ENCODE measurements around the gene DGKG. TPM values are rescaled to one million over a fixed set of nuclear protein-coding genes. Genes with fewer than 3 reads are reported as not detected.

DGKG gene
- total RNA-seq, 1 donor: 2.5 TPM

DNA sequence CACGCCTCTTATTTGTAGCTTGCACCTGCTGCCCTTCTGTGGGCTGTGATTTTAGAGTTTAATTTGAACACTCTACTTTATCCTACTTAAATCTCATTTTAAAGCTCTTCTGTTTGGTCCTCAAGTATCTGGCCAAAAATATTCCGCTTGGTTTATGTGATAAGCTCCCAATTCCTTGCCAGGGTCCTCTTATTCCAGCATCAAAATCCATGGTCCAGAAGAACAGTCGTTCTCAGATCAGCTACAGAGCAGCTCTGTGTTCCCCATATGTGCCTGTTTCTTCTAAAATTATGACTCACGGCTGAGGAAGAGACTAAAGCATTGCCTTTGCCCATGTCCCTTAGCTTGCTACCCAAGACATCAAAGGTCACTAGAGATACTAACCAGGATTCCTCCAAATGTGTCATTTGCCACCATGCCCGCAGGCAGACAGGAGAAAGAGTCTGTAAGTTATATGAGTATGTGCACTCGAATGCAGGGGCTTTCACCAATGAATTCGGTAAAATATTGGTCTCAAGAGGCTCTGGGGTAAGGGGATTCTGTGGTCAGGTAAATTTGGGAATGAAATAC, 137.9 kb downstream of the DGKG start:
- H3K9me3 ChIP-seq (ENCODE audit: low read depth, low read length): no peaks in the 10 kb centered on the region
- no peaks in the 10 kb centered on the region for H3K36me3 ChIP-seq (ENCODE audit: insufficient read depth, low read length)
- H2AFZ ChIP-seq (ENCODE audit: low read length): no peak overlapping the region
- no peaks in the 10 kb centered on the region for H4K20me1 ChIP-seq (ENCODE audit: insufficient read depth, low read length)
- TF ChIP-seq, protein P1, sequence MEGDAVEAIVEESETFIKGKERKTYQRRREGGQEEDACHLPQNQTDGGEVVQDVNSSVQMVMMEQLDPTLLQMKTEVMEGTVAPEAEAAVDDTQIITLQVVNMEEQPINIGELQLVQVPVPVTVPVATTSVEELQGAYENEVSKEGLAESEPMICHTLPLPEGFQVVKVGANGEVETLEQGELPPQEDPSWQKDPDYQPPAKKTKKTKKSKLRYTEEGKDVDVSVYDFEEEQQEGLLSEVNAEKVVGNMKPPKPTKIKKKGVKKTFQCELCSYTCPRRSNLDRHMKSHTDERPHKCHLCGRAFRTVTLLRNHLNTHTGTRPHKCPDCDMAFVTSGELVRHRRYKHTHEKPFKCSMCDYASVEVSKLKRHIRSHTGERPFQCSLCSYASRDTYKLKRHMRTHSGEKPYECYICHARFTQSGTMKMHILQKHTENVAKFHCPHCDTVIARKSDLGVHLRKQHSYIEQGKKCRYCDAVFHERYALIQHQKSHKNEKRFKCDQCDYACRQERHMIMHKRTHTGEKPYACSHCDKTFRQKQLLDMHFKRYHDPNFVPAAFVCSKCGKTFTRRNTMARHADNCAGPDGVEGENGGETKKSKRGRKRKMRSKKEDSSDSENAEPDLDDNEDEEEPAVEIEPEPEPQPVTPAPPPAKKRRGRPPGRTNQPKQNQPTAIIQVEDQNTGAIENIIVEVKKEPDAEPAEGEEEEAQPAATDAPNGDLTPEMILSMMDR (IDR thresholded peaks at IDR 0.05; ENCODE audit: extremely low read depth, low read depth, low read length): no peak
- H3K27ac ChIP-seq (ENCODE audit: low read depth, low read length): no peak overlapping the region
- peaks cover 15% of the 10 kb centered on the region for H3K27me3 ChIP-seq (ENCODE audit: insufficient read depth, low read length)
- H3K4me3 ChIP-seq (ENCODE audit: insufficient read depth, low read length): no peak overlapping the region
- no peaks in the 10 kb centered on the region for H3K4me1 ChIP-seq (ENCODE audit: insufficient read depth, low read length)
- H3K79me2 ChIP-seq (ENCODE audit: insufficient read depth, low read length): no peaks in the 10 kb centered on the region
- DNase-seq (ENCODE audit: insufficient read length, low spot score, missing footprints): no peak
- H3K4me2 ChIP-seq (ENCODE audit: insufficient read depth, low read length): no peak overlapping the region

DNA sequence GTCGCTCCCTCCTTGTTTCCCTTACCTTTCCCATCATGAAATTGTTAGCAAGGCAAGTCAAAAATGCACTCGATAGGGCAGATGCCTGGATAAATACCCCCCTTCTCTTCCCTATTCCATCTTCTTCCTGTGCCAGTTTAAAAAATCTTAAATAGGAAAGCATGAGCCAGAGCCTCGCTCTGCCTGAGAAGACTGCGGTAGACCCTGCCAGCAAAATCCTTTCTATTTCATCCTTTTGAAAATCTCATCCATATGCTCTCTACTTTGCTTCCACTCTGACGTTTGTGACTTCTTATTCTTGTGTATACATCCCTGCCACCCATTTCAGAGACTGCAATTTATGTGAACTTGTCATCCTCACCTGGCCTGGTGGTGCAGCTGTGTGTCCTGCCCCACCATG, 138.6 kb downstream of the DGKG start:
- Histone ChIP-seq H3K4me2 (ENCODE audit: insufficient read depth, low read length) (no peak overlapping the region), H3K27me3 (ENCODE audit: insufficient read depth, low read length) (peaks cover 11% of the 10 kb centered on the region), H3K36me3 (ENCODE audit: insufficient read depth, low read length) (no peaks in the 10 kb centered on the region)

DNA sequence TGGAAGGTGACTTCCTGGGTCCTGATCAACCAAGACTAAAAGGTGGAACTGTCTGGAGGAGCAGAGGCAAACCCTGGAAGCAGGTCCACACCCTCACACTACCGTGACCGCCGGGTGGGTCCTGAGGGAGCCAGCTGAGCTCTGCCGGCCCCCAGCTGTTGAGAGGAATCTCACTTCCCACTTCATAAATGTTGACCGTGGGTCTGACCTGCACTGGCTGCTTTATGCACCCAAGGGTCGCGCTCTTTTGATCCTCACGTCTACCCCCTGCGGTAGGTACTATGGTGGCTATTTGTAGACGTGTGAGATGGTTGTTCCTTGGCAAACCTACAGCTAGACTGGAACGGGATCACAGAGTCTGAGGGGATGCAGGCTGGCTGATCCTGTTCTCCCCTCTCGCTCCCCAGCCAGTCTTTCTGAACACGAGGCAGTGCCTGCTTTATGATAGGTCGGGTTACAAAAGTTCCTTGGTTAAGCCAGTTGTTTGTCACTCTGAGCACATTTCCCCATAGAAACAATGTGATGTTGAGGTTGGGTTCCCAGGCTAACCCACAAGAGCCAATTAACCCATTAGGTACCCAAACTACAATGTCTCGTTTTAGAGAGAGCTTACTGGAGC, 140.2 kb downstream of the DGKG start:
- peaks cover 11% of the 10 kb centered on the region for H3K27me3 ChIP-seq (ENCODE audit: insufficient read depth, low read length)
- no peaks in the 10 kb centered on the region for H3K79me2 ChIP-seq (ENCODE audit: insufficient read depth, low read length)
- H3K36me3 ChIP-seq (ENCODE audit: insufficient read depth, low read length): no peaks in the 10 kb centered on the region
- H3K9me3 ChIP-seq (ENCODE audit: low read depth, low read length): no peaks in the 10 kb centered on the region
- no peak overlapping the region for H2AFZ ChIP-seq (ENCODE audit: low read length)
- H4K20me1 ChIP-seq (ENCODE audit: insufficient read depth, low read length): no peaks in the 10 kb centered on the region
- no peaks in the 10 kb centered on the region for H3K4me1 ChIP-seq (ENCODE audit: insufficient read depth, low read length)
- DNase-seq (ENCODE audit: insufficient read length, low spot score, missing footprints): no peak
- TF ChIP-seq, protein P1 (IDR thresholded peaks at IDR 0.05; ENCODE audit: extremely low read depth, low read depth, low read length): no peak
- no peak overlapping the region for H3K4me3 ChIP-seq (ENCODE audit: insufficient read depth, low read length)
- no peak overlapping the region for H3K4me2 ChIP-seq (ENCODE audit: insufficient read depth, low read length)
- no peak overlapping the region for H3K27ac ChIP-seq (ENCODE audit: low read depth, low read length)

More for the DNA sequence above, 138.6 kb downstream of the DGKG start:
- Histone ChIP-seq H3K4me1 (ENCODE audit: insufficient read depth, low read length) (no peaks in the 10 kb centered on the region), H3K27ac (ENCODE audit: low read depth, low read length) (no peak overlapping the region), H3K4me3 (ENCODE audit: insufficient read depth, low read length) (no peak overlapping the region), H3K79me2 (ENCODE audit: insufficient read depth, low read length) (no peaks in the 10 kb centered on the region), H4K20me1 (ENCODE audit: insufficient read depth, low read length) (no peaks in the 10 kb centered on the region), H2AFZ (ENCODE audit: low read length) (no peak overlapping the region), H3K9me3 (ENCODE audit: low read depth, low read length) (no peaks in the 10 kb centered on the region)
- TF ChIP-seq, protein P1 (IDR thresholded peaks at IDR 0.05; ENCODE audit: extremely low read depth, low read depth, low read length): no peak
- no peak for DNase-seq (ENCODE audit: insufficient read length, low spot score, missing footprints)

DNA sequence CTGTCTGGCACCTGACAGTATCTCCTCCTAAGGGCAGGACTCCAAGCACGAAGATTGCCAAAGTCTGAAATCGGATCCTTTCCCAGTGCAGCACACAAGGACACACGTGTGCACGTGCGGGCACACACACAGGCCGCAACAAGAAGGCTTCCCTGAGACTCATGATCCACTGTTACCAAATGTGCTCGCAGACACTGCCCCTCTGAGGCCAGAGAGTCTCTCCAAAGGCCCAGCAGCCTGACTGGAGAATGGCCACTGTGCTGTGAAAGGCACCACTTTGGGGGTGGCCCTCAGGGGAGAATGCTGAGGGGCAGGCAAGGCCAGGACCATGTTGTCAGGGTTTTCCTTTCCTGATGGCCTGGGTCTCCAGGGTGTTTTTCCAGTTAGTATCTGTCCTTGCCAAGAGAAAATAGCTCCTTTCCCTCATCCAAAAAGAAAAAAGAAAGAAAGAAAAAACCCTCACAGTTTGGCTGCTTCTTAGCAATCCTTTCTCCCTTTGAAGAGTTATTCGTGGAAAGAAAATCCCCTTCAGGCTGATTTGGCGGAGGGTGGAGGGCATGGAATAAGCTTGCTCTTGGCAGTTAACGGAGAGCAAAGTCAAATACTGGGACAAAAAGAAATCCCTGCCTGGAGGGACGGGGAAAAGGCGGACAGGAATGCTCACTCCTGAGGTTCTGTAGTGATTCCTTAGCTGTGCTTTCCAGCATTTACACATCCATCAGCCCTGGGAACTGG, 141.0 kb downstream of the DGKG start:
- no peaks in the 10 kb centered on the region for H4K20me1 ChIP-seq (ENCODE audit: insufficient read depth, low read length)
- no peak overlapping the region for H3K4me2 ChIP-seq (ENCODE audit: insufficient read depth, low read length)
- DNase-seq (ENCODE audit: insufficient read length, low spot score, missing footprints): no peak
- H3K4me3 ChIP-seq (ENCODE audit: insufficient read depth, low read length): no peak overlapping the region
- H3K79me2 ChIP-seq (ENCODE audit: insufficient read depth, low read length): no peaks in the 10 kb centered on the region
- no peak overlapping the region for H3K27ac ChIP-seq (ENCODE audit: low read depth, low read length)
- no peaks in the 10 kb centered on the region for H3K4me1 ChIP-seq (ENCODE audit: insufficient read depth, low read length)
- no peaks in the 10 kb centered on the region for H3K9me3 ChIP-seq (ENCODE audit: low read depth, low read length)
- peaks cover 11% of the 10 kb centered on the region for H3K27me3 ChIP-seq (ENCODE audit: insufficient read depth, low read length)
- no peak overlapping the region for H2AFZ ChIP-seq (ENCODE audit: low read length)
- no peaks in the 10 kb centered on the region for H3K36me3 ChIP-seq (ENCODE audit: insufficient read depth, low read length)
- TF ChIP-seq, protein P1 (IDR thresholded peaks at IDR 0.05; ENCODE audit: extremely low read depth, low read depth, low read length): peak; percentile 16

All from osteoblast (primary cell).